ENCODE data around the gene NAPA.
"Not testable (repeated sequence)": the region's sequence is repeated elsewhere in the genome, so short reads cannot be mapped to it uniquely, and the experiment has no call there.

The NAPA gene

DNA sequence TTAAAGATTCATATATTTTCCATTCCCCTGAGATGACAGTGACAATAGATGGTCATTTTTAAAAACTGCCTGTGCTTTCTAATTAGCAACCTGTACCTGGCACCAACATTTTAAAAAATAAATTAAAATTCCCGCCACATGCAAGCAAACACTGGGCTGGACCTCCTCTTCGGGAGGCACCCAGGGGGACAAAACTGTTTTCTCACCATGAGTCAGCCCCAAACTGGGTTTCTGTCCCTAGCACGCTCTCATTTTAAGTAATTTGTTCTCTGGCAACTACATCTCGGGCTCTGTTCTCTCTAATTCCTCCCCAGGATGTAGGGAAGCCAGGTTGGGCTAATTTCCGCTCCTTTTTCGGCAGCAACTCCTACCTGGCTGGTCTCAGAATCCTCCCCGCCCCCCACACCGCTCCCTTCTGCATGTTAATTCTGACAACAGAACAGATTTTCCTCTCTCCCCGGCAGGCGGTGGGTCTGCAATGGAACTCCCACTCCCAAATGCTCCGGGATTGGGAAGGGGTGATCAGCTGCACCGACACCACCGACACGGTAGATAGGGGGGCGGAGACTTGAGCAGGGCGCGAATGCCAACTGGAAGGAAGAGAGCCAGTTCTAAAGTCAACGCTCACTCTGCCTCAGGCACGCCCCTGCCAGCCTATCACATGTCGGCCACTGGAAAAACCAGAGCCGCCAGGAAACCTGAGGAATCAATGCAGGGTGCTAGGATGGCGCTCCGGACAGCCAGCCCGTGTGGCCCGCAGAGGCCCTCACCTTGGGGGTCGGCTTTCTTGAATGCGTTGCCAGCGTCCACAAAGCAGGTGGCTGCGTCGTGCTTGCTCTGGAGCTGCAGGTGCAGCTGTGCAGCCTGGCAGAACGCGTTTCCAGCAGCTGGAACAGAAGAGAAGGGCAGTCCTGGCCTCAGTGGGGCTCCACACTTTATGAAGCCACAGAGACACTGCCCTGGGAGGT, 14.7 kb downstream of the NAPA start:
- DNase-seq, result no peak

DNA sequence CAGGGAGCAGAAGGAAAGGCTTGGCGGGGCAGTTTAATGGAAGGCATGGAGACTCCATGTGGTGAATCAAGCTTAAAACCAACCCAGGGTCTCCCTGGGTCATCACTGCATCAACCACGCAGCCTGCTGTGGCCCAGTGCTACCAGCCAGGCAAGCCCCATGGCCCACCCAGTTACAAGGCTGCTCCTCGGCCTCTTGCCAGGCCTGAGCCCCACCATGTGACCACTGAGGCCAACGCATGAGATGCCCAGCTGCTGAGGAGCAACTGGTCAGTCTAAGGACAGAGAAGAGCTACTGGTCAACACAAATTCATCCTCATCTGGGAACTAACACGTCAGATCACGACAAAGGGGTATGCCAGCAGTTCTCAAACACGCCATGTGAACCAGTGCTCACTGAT, 15.5 kb downstream of the NAPA start:
- no peak for DNase-seq

- DNase-seq, result no peak
Measured at GRCh38 chr19:47498561-47498960, 16.3 kb downstream of the NAPA start.

- no peak for DNase-seq
Measured at GRCh38 chr19:47497821-47498520, 16.9 kb downstream of the NAPA start.

DNA sequence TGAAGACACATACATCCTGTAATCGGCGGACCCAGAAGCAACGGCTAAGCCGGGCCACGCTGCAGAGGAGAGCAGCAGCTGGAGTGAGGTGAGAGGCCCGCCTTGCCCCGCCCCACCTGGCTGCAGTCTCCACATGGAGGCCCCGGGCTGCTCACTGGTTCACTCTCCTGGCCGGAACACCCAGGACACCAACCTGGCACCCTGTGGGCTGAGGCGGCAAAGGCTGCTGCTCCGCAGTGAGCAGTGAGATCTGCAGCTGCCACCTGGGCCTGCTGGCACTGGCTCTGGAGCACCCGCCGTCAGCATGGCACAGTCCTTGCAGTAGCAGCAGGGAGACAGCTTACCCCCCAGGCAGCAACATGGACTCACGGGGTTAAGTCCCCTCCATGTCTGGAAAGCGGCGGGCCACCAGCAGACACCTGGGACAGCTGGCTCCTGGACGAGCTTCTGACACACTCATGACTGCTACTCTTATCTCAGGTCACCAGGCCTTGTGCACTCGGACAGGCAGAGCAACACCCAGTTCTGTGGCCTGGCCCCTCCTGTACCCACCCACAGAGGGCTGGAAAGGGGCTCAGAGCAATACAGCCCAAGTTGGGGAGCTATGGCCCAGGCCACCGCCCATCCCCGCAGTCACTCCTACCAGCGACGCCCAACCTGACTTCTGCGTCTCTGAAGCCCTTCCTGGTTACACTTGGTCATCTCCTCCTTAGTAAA, 17.7 kb downstream of the NAPA start:
- DNase-seq, result no peak

DNA sequence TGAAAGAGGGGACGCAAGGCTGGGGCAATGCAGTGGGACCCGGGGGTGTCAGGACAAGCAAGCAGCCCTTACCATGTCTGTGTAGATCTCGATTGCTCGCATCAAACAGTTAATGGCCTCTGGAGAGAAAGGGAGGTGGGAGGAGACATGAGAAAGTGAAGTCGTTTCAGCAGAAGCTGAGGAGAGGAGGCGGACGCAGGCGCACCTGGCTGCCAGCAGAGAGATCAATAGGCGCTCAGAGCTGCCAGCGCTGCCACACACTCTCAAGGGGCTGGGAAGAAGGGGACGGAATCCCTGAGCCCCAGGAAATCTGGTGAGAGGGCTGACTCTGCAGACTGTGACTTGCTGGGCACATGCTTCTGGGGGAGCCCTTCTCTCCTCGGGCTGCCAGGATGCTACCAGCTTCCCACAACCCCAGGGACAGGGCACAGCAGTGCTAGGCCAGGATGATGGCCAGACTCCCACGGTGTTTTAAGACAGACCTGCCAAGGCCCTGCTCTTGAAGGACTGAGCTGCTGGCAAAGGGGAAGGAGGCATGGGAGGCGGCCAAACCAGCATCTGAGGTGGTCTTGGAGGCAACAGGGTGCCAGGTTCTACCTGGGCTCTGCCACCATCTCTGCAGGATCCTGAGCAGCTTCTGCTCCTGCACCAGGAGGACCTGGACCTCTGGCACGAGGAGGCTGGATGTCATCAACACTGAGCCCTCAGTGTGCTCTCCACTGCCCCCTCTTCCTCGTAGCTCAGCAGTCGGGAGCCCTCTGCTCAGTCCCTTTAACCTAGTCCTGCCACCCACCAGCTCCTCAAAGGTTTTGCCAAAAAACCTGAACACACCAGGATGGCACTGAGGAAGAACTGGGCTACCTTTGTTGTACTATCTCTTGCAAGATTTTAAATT, 19.1 kb downstream of the NAPA start:
- DNase-seq, result no peak

DNA sequence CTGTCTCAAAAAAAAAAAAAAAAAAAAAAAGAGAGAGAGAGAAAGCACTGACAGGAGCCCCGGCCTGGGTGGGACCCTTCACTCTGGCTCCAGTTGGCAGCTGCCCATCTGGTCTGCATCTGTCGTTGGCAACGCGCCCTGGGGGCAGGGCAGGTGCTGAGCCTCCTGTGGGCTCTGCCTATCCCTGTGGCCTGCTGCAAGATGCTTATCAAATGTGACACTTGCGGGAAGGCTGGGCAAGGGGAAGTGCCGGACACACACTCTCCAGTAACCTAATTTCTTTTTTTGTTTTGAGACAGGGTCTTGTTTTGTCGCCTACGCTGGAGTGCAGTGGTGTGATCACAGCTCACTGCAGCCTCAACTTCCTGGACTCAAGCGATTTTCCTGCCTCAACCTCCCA, 20.1 kb downstream of the NAPA start:
- DNase-seq, result no peak

DNA sequence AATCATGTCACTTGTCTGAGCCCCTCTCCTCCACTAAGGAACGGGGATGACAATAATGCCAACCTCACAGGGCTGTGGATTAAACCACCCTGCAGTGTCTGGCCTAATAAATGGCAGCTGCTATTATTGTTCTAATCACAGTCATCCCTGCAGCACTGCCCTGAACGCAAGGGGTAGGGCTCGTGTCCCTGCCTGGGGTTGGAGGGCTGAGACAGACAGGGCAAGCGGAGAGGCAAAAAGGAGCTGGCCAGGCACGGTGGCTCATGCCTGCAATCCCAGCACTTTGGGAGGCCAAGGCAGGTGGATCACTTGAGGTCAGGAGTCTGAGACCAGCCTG, 20.7 kb downstream of the NAPA start:
- no peak for DNase-seq

DNA sequence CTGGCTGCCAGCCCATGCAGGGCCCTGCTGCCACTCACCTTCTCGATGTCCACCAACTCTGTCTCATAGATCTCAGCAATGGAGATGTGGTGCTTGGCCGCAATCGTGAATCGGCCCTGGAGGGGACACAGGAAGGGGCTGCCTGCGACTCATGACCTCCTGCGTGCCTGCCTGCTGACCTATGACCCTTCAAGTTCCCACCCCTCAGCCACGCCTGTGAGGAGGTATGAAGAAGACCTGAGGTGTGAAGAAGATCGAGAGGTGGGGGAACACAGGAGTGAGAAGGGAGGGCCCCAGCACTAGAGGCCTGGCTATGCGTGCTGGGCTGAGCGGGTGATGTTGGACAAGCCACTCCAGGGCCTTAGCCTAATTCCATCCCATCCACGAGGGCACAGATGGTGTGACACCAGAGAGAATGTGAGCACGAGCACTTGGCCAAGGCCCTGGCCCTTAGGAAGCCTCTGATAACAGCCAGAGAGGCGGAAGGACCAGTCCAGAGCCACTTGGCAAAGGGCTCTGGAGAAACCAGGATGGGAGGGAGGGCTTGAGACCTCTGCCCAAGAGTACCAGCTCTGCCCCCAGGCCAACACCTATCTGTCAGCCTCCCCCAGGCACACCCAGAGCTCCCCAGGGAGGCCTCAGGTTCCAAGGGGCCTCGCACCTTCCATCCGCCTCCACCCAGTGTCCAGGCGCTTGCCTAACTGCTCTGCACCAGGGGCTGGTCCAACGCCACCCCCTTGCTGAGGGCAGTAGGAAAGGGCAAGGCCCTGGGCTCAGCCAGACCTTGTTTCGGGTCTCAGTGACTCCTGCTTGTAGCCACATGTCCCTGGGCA, 21.3 kb downstream of the NAPA start:
- DNase-seq, result no peak

DNA sequence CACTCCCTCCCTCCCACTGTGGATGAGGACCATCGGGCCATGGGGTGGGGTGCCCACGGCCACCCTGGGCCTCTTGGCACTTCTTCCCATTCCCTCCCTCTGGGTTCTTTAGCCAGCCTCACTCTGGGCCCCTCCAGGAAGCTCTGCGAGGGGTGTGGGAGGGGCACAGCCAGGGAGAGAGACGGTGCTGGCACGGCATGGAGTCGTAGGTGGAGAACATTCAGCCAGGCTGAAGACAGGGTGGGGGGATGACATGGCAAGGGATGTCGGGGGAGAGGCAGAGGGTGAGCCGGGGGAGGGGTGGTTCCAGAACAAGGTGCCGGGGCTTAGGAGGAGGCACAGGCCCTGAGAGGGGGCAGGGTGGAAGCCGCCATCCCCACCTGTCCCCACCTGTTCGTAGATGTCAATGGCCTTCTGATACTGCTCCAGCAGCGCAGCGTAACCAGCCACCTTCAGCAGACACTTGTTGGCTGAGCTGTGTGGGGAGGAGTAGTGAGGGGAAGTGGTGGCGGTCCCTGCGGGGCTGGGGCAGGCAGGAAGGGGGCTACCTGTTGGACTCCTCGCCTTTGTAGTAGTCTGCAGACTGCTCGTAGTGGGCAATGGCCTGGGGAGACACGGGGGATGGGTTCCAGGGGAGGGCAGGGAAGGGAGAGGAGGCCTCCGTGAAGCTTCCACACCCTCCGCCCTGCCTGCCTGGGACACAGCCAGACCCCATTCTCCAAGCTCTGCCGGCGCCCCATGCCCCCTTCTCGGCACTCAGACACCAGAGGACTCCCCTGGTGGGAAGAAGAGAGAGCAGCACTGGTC, 22.1 kb downstream of the NAPA start:
- no peak for DNase-seq

DNA sequence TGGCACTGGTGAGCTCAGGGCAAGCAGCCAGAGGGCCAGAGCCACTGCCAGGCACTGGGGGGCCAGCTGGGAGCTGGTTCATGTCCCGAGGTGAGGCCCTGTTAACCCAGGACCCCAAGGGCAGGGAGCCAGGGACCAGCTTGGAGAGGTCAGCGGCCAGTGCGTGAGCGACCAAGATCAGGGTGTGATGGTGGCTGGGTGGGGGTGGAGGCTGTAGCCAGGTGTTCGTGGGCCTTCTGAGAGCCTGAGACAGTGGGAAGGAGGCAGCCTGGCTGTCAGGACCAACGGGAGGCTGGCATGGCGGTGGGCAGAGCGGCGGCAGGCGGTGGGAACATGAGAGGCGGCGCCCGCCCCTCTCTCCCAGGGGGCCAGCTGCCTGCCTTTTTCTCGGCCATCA, 22.7 kb downstream of the NAPA start:
- no peak for DNase-seq

DNA sequence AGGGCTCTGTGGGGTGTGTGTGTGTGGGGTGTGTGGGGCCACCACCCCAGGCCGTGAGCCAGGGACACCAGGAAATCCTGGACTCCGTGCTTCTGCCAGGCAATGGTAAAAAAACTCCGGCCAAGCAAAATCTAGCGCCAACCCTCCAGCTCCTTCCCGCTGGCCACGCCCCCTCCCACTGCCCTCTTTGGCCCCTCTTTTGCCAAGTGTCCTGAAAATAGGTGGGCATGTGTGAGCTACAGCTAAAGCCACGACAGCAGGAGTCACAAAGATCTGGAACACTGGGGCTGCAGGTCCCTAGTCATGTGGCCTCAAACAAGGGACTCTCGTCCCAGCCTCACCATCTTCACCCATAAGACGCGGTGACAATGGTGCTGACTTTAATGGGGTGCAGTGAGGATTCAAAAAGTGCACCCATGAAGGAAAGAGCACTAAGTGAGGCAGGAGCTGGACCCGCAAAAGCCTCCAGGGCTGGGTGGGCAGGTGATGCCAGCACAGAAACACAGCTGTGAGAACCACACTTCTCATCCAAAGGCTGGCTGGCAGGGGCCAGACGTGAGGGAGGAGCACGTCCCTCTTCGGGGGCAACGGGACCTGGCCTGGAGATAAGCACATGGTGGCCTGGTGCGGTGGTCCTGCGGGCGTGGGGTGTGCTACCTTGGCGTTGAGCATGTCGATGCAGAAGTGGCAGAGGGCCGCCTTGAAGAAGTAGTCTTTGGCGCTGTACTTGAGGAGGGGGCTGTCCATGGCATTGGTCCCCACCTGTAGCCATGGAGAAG, 23.3 kb downstream of the NAPA start:
- no peak for DNase-seq

GRCh38 chr19:47490847-47491246, 24.0 kb downstream of the NAPA start:
- no peak for DNase-seq

DNA sequence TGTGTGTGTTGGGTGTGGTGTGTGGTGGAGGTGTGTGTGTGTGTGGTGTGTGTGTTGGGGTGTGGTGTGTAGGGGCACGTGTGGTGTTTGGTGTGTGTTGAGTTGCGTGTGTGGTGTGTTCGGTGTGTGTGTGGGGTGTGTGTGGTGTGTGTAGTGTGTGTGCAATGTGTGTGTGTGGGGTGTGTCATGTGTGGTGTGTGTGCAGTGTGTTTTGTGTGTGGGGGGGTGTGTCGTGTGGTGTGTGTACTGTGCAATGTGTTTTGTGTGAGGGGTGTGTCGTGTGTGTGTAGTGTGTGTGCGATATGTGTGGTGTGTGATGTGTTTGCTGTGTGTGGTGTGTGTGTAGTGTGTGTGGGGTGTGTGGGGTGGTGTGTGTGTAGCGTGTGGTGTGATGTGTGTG, 24.8 kb downstream of the NAPA start:
- DNase-seq, result no peak

DNA sequence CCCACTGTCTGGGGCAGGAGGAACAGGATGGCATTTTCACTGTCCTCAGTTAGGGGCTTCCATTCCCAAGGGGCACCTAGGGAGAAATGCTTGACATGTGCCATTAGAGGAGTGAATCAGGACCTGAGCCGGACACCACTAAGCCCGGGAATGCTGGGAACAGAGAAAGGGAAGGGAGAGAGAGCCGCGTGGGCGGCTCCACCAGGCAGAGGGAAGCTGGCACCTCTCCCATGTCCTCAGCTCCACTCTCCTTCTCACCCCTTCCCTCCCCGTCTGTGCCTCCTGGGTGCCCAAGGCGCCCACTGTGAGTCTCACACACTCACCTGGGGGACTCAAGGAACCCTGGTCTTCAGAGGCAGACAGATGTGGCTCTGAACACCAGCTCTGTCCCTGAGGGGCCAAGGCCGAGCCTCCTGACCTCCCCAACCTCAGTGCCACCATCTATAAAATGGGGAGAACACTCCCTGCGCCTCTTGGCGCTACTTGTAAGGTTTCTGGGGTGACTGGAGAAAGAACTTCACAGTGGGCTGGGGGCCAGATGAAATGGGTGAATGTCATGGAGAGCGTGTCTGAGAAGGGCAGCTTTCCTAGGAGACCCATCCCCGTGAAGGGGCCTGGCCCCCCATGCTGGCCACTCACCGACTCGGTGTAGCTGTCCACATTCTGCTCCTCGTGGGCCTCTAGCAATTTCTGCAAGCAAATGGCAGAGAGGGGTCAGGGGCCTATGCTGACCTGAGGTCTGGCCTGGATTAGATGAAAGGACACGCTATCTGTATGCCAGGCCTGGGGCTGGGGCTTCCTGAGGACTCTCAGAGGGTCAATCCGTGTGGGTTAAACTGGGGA, 25.6 kb downstream of the NAPA start:
- no peak for DNase-seq

GRCh38 chr19:47487551-47488515, 27.0 kb downstream of the NAPA start:
- DNase-seq, result no peak

- DNase-seq, result no peak
Measured at GRCh38 chr19:47486900-47487299, 28.0 kb downstream of the NAPA start.

GRCh38 chr19:47486220-47486619, 28.6 kb downstream of the NAPA start:
- not testable (repeated sequence) for DNase-seq

All from activated CD4-positive, alpha-beta T cell treated with anti-CD3 and anti-CD28 coated beads for 48 hours (primary cell).